ENCODE data around the gene SMCO3. TPM values are rescaled to one million over a fixed set of nuclear protein-coding genes. Genes with fewer than 3 reads are reported as not detected.

The SMCO3 gene
- total RNA-seq, 1 experiment from 2014 or later, result not detected

DNA sequence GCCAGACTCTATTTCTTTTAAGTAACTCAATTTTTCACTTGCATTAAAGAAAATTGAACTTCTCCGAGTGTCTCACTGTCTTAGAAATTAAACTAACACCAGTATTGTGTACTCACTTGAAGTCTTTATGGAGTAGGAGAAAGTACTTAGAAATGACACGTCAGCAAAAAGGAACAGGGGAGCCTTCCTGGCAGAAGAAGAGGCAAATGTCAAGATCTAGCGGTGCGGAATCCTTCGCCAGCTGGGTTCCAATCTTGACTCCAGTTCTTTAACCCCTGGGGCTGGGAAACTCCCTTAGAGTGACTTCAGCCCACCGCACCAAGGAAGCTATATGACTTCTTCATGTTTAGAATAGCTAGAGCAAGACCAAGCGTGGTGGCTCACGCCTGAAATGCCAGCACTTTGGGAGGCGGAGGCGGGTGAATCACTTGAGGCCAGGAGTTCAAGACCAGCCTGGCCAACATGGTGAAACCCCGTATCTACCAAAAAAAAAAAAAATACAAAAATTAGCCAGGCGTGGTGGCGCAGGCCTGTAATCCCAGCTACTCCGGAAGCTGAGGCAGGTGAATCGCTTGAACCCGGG lies 45.1 kb downstream of the SMCO3 start:
- H3K36me3 Mint-ChIP-seq, result peaks cover 34% of the 10 kb centered on the region
- H3K4me1 Mint-ChIP-seq, result peaks cover 40% of the 10 kb centered on the region
- no peaks in the 10 kb centered on the region; the same call in 1 of the 2 replicates for H3K27me3 Mint-ChIP-seq (ENCODE audit: low read depth)
- ATAC-seq (no peak), DNase-seq (ENCODE audit: low spot score) (peak; percentile 15)
- peak overlapping the region; percentile 99 for H3K4me3 Mint-ChIP-seq
- TF ChIP-seq, protein P1, sequence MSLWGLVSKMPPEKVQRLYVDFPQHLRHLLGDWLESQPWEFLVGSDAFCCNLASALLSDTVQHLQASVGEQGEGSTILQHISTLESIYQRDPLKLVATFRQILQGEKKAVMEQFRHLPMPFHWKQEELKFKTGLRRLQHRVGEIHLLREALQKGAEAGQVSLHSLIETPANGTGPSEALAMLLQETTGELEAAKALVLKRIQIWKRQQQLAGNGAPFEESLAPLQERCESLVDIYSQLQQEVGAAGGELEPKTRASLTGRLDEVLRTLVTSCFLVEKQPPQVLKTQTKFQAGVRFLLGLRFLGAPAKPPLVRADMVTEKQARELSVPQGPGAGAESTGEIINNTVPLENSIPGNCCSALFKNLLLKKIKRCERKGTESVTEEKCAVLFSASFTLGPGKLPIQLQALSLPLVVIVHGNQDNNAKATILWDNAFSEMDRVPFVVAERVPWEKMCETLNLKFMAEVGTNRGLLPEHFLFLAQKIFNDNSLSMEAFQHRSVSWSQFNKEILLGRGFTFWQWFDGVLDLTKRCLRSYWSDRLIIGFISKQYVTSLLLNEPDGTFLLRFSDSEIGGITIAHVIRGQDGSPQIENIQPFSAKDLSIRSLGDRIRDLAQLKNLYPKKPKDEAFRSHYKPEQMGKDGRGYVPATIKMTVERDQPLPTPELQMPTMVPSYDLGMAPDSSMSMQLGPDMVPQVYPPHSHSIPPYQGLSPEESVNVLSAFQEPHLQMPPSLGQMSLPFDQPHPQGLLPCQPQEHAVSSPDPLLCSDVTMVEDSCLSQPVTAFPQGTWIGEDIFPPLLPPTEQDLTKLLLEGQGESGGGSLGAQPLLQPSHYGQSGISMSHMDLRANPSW (CRISPR knock-in tag; conservative IDR thresholded peaks at IDR 0.05; ENCODE audit: low read depth), result no peak
- TF ChIP-seq PRRX2 (CRISPR knock-in tag; IDR thresholded peaks at IDR 0.05) (no peak), NFYB (CRISPR knock-in tag; conservative IDR thresholded peaks at IDR 0.05; ENCODE audit: low read depth) (no peak), ZNF423 (CRISPR knock-in tag; IDR thresholded peaks at IDR 0.05) (no peak), NR3C1 (CRISPR knock-in tag; conservative IDR thresholded peaks at IDR 0.05; ENCODE audit: low read depth) (no peak), SMAD4 (CRISPR knock-in tag; IDR thresholded peaks at IDR 0.05) (no peak), ZNF671 (CRISPR knock-in tag; IDR thresholded peaks at IDR 0.05) (no peak; the same call in 1 of the 2 replicates)
- ChIA-PET POLR2A (interaction anchor here (0.6 to 3.2 kb wide), 9 partner anchors 13 to 1769 kb away, joined by 3 to 23 read pairs (median 4); partner anchors contain the start of genes C12orf60 and WBP11), CTCF (interaction anchor here (0.7 to 3.5 kb wide), 8 partner anchors 9 to 59 kb away, joined by 3 to 21 read pairs (median 6); partner anchors contain the start of genes C12orf60 and WBP11)
- peak overlapping the region; percentile 100 for H3K27ac Mint-ChIP-seq
- H3K9me3 Mint-ChIP-seq, result peaks cover 13% of the 10 kb centered on the region

DNA sequence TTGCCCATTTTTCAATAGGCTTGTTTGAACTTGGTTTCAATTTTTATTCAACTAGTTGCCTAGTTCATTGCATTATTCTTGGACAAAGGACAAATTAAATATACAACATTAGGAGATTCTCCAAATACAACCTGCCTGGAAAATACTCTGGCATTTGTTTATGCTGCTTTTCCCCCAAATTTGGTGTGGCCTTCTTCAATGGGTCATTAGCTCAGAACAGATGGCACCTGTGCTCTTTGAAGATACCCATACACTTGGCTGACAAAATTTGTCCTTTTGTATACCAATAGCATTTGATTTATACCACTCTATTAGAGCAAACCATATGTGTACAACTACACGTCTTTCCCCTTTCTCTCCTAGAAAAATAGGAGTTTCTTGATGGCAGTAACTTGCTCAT lies 46.4 kb downstream of the SMCO3 start:
- peaks cover 36% of the 10 kb centered on the region for H3K36me3 Mint-ChIP-seq
- no peaks in the 10 kb centered on the region; the same call in 1 of the 2 replicates for H3K27me3 Mint-ChIP-seq (ENCODE audit: low read depth)
- peak overlapping the region; percentile 99 for H3K4me3 Mint-ChIP-seq
- peaks cover 35% of the 10 kb centered on the region for H3K4me1 Mint-ChIP-seq
- ATAC-seq, result no peak
- DNase-seq (ENCODE audit: low spot score), result no peak
- TF ChIP-seq EMX1 (CRISPR knock-in tag; IDR thresholded peaks at IDR 0.05), result 0 out of 2 replicates have a peak, but pooled peaks have one; percentile 68
- TF ChIP-seq, protein P2, sequence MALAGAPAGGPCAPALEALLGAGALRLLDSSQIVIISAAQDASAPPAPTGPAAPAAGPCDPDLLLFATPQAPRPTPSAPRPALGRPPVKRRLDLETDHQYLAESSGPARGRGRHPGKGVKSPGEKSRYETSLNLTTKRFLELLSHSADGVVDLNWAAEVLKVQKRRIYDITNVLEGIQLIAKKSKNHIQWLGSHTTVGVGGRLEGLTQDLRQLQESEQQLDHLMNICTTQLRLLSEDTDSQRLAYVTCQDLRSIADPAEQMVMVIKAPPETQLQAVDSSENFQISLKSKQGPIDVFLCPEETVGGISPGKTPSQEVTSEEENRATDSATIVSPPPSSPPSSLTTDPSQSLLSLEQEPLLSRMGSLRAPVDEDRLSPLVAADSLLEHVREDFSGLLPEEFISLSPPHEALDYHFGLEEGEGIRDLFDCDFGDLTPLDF (CRISPR knock-in tag; IDR thresholded peaks at IDR 0.05), result no peak
- H3K27ac Mint-ChIP-seq, result peak overlapping the region; percentile 72; the same call in 1 of the 2 replicates
- POLR2A ChIA-PET, result no interaction called here
- peaks cover 13% of the 10 kb centered on the region for H3K9me3 Mint-ChIP-seq
- CTCF ChIA-PET, result no interaction called here

DNA sequence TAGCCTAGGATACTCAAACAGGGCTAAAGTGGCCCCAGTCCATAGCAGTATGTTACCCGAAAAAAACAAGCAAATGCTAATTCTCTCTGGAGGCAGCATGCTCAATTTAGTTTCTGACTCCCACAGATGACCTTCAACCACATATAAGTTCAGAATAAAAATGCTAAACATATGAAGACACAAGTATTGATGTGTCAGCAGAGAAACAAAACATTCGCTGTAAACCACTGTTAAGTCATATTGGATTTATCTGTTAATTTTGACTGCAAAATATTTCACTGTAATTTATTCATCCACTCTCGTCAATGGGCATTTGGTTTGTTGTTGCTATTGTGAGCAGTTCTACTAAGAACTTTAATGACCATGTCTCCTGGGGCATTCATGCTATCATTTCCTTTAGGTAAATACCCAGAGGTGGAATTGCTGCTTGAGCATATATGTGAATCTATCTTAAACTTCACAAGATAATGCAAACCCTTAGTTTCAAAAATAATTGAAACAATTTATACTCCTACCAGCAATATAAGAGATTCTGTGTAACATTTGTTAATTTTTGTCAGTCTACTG lies 47.2 kb downstream of the SMCO3 start:
- Mint-ChIP-seq H3K27me3 (ENCODE audit: low read depth) (no peaks in the 10 kb centered on the region; the same call in 1 of the 2 replicates), H3K4me3 (peak overlapping the region; percentile 99), H3K4me1 (peaks cover 29% of the 10 kb centered on the region), H3K9me3 (peaks cover 22% of the 10 kb centered on the region), H3K36me3 (peaks cover 45% of the 10 kb centered on the region), H3K27ac (peak overlapping the region; percentile 78)
- no peak for ATAC-seq
- ChIA-PET CTCF (no interaction called here), POLR2A (no interaction called here)
- DNase-seq (ENCODE audit: low spot score), result no peak
- TF ChIP-seq, protein P3, sequence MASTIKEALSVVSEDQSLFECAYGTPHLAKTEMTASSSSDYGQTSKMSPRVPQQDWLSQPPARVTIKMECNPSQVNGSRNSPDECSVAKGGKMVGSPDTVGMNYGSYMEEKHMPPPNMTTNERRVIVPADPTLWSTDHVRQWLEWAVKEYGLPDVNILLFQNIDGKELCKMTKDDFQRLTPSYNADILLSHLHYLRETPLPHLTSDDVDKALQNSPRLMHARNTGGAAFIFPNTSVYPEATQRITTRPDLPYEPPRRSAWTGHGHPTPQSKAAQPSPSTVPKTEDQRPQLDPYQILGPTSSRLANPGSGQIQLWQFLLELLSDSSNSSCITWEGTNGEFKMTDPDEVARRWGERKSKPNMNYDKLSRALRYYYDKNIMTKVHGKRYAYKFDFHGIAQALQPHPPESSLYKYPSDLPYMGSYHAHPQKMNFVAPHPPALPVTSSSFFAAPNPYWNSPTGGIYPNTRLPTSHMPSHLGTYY (CRISPR knock-in tag; IDR thresholded peaks at IDR 0.05), result peak; percentile 54; the same call in 1 of the 2 replicates
- TF ChIP-seq, protein P4, sequence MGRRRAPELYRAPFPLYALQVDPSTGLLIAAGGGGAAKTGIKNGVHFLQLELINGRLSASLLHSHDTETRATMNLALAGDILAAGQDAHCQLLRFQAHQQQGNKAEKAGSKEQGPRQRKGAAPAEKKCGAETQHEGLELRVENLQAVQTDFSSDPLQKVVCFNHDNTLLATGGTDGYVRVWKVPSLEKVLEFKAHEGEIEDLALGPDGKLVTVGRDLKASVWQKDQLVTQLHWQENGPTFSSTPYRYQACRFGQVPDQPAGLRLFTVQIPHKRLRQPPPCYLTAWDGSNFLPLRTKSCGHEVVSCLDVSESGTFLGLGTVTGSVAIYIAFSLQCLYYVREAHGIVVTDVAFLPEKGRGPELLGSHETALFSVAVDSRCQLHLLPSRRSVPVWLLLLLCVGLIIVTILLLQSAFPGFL (CRISPR knock-in tag; IDR thresholded peaks at IDR 0.05; ENCODE audit: borderline replicate concordance), result no peak
- TF ChIP-seq EMX1 (CRISPR knock-in tag; IDR thresholded peaks at IDR 0.05), result peak; percentile 53; the same call in 1 of the 2 replicates
- TF ChIP-seq, protein P5, sequence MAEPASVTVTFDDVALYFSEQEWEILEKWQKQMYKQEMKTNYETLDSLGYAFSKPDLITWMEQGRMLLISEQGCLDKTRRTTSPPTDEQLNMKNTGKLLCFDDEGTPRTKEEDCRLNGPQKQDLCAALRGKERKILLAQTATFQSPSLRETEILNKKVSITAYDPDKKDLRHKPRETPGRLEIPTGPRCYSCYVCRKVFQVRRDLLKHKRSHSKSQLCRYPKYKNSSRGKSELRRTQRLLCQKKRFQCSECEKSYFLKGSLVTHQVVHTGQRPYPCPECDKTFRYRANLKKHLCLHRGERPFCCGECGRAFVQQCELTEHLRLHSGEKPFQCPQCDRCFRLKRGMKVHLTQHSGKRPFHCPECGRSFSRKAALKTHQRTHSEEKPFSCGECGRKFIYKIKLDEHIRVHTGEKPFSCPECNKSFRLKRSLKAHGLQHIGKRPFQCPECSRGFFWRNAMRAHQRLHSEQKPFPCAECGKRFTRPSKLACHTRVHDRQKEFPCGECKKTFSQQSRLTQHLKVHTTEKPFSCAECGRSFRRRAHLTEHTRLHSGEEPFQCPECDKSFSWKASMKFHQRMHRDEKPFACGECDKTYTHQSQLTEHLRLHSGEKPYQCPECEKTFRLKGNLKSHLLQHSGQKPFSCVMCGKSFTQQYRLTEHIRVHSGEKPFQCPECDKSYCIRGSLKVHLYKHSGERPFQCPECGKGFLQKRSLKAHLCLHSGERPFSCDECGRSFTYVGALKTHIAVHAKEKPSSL (CRISPR knock-in tag; conservative IDR thresholded peaks at IDR 0.05), result peak; percentile 70; the same call in 1 of the 2 replicates
- TF ChIP-seq, protein P6, sequence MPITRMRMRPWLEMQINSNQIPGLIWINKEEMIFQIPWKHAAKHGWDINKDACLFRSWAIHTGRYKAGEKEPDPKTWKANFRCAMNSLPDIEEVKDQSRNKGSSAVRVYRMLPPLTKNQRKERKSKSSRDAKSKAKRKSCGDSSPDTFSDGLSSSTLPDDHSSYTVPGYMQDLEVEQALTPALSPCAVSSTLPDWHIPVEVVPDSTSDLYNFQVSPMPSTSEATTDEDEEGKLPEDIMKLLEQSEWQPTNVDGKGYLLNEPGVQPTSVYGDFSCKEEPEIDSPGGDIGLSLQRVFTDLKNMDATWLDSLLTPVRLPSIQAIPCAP (CRISPR knock-in tag; IDR thresholded peaks at IDR 0.05), result no peak
- no peak for TF ChIP-seq MXD4 (CRISPR knock-in tag; IDR thresholded peaks at IDR 0.05; ENCODE audit: borderline replicate concordance)
- no peak for TF ChIP-seq ATF1 (CRISPR knock-in tag; IDR thresholded peaks at IDR 0.05)
- TF ChIP-seq ZBTB21 (CRISPR knock-in tag; IDR thresholded peaks at IDR 0.05; ENCODE audit: borderline replicate concordance), result no peak
- no peak for TF ChIP-seq NFYB (CRISPR knock-in tag; conservative IDR thresholded peaks at IDR 0.05; ENCODE audit: low read depth)
- TF ChIP-seq CREM (CRISPR knock-in tag; IDR thresholded peaks at IDR 0.05), result no peak
- TF ChIP-seq ZNF121 (CRISPR knock-in tag; IDR thresholded peaks at IDR 0.05), result no peak
- TF ChIP-seq ETV6 (CRISPR knock-in tag; IDR thresholded peaks at IDR 0.05), result no peak
- TF ChIP-seq, protein P2 (CRISPR knock-in tag; IDR thresholded peaks at IDR 0.05), result no peak
- peak; percentile 86; the same call in 1 of the 2 replicates for TF ChIP-seq NFATC4 (CRISPR knock-in tag; IDR thresholded peaks at IDR 0.05)

Data from WTC11 (cell line).